ENCODE measurements around the gene ADGB. TPM values are rescaled to one million over a fixed set of nuclear protein-coding genes. Genes with fewer than 3 reads are reported as not detected.

ADGB gene
- total and polyA plus RNA-seq, 9 of the 15 experiments (the other 6 are each of a cell fraction or from before 2014, with no cell fraction given) = not detected

- Histone ChIP-seq H3K9me3 (replicated peaks; ENCODE audit: control insufficient read depth, insufficient read depth, low read depth, low read length) (no peaks in the 10 kb centered on the region), H3K79me2 (ENCODE audit: control insufficient read depth, insufficient read depth, low read length) (no peaks in the 10 kb centered on the region), H3K27ac (ENCODE audit: extremely low read depth, low read depth, low read length) (no peak overlapping the region), H3K4me2 (ENCODE audit: insufficient read depth, low read length) (no peak overlapping the region), H3K9me1 (ENCODE audit: control insufficient read depth, insufficient read depth, low read length) (no peaks in the 10 kb centered on the region), H4K20me1 (replicated peaks; ENCODE audit: control insufficient read depth, insufficient read depth, low read length) (no peaks in the 10 kb centered on the region), H3K36me3 (ENCODE audit: control insufficient read depth, insufficient read depth, low read length) (no peaks in the 10 kb centered on the region), H2AFZ (ENCODE audit: low read depth, low read length) (no peak overlapping the region), H3K9ac (ENCODE audit: insufficient read depth in 1 of 2, low read depth in 2 of 2, low read length in 2 of 2) (no peak overlapping the region), H3K4me3 (no peak overlapping the region), H3K4me1 (replicated peaks in 1 of 2; ENCODE audit: control insufficient read depth in 2 of 2, insufficient read depth in 2 of 2, low read length in 2 of 2) (no peaks in the 10 kb centered on the region), H3K27me3 (ENCODE audit: control insufficient read depth in 2 of 2, insufficient read depth in 2 of 2, low read length in 2 of 2) (no peaks in the 10 kb centered on the region)
- DNase-seq (ENCODE audit: extremely low read depth in 1 of 4, low spot score in 3 of 4) (no peak), ATAC-seq (no peak), FAIRE-seq (no peak)
- intact Hi-C loops (cut with micrococcal nuclease) (no loop called here), in situ Hi-C loops (cut with MboI) (no loop called here)
- 0% methylated on average over 2 of the region's 2 CpGs for WGBS (ENCODE audit: insufficient coverage, low coverage, missing lambda C conversion rate)
- ChIA-PET CTCF (ENCODE audit: low intra/inter-chr PET ratio) (no interaction called here), POLR2A (no interaction called here)
- no TSS peak for BruUV-seq (replicated peaks)
- TF ChIP-seq RUNX1 (IDR thresholded peaks at IDR 0.05; ENCODE audit: low read depth) (no peak), MXI1 (IDR thresholded peaks at IDR 0.05; ENCODE audit: low read depth, low read length) (no peak), ZBTB17 (CRISPR knock-in tag; IDR thresholded peaks at IDR 0.05) (no peak), EGR1 (conservative IDR thresholded peaks at IDR 0.05) (peak; percentile 50), RB1 (IDR thresholded peaks at IDR 0.05; ENCODE audit: low read depth) (no peak)
Measured at GRCh38 chr6:146636481-146636880, 37.7 kb downstream of the ADGB start.

GRCh38 chr6:146642921-146643320 lies 44.1 kb downstream of the ADGB start:
- no peaks in the 10 kb centered on the region; a peak in 1 of 5 replicates for H3K27me3 ChIP-seq (ENCODE audit: control insufficient read depth in 2 of 2, insufficient read depth in 2 of 2, low read length in 2 of 2)
- H3K4me3 ChIP-seq = no peak overlapping the region
- intact Hi-C loops (cut with micrococcal nuclease) = no loop called here
- TF ChIP-seq PHTF2 (CRISPR knock-in tag; IDR thresholded peaks at IDR 0.05) (no peak), CREB5 (CRISPR knock-in tag; IDR thresholded peaks at IDR 0.05) (no peak)
- no peak overlapping the region for H3K9ac ChIP-seq (ENCODE audit: insufficient read depth in 1 of 2, low read depth in 2 of 2, low read length in 2 of 2)
- in situ Hi-C loops (cut with MboI) = no loop called here
- no TSS peak for BruUV-seq (replicated peaks)
- no peaks in the 10 kb centered on the region for H3K4me1 ChIP-seq (replicated peaks in 1 of 2; ENCODE audit: control insufficient read depth in 2 of 2, insufficient read depth in 2 of 2, low read length in 2 of 2)
- under 1% methylated on average over 6 of the region's 6 CpGs for WGBS (ENCODE audit: insufficient coverage, low coverage, missing lambda C conversion rate)
- CTCF ChIA-PET (ENCODE audit: low intra/inter-chr PET ratio) = no interaction called here
- ATAC-seq (no peak), DNase-seq (ENCODE audit: extremely low read depth in 1 of 4, low spot score in 3 of 4) (no peak), FAIRE-seq (no peak)
- H2AFZ ChIP-seq (ENCODE audit: low read depth, low read length) = no peak overlapping the region
- H3K27ac ChIP-seq (ENCODE audit: extremely low read depth, low read depth, low read length) = no peak overlapping the region
- POLR2A ChIA-PET = no interaction called here
- no peaks in the 10 kb centered on the region for H4K20me1 ChIP-seq (replicated peaks; ENCODE audit: control insufficient read depth, insufficient read depth, low read length)
- no peaks in the 10 kb centered on the region for H3K9me1 ChIP-seq (ENCODE audit: control insufficient read depth, insufficient read depth, low read length)
- H3K9me3 ChIP-seq (replicated peaks; ENCODE audit: control insufficient read depth, insufficient read depth, low read depth, low read length) = no peaks in the 10 kb centered on the region
- no peak overlapping the region for H3K4me2 ChIP-seq (ENCODE audit: insufficient read depth, low read length)
- H3K79me2 ChIP-seq (ENCODE audit: control insufficient read depth, insufficient read depth, low read length) = no peaks in the 10 kb centered on the region
- no peaks in the 10 kb centered on the region for H3K36me3 ChIP-seq (ENCODE audit: control insufficient read depth, insufficient read depth, low read length)
